ENCODE data around the gene IL4I1. TPM values are rescaled to one million over a fixed set of nuclear protein-coding genes. Genes with fewer than 3 reads are reported as not detected.

IL4I1 gene
- total and polyA plus RNA-seq, 2 of the 8 experiments (the other 6 are each of a cell fraction or from before 2014, with no cell fraction given) = 0.41 to 0.76 TPM

GRCh38 chr19:49892716-49893115, 4.0 kb downstream of the IL4I1 start:
- H2BK5ac ChIP-seq (ENCODE audit: low read depth, low read length) = no peak overlapping the region
- 63% methylated on average over 1 of the region's 1 CpG; no CpG with 5 or more reads in 1 of the 2 experiments for WGBS, 2 experiments (ENCODE audit: extremely low coverage in 1 of 2, insufficient coverage in 1 of 2, insufficient read length in 1 of 2, insufficient replicate concordance in 2 of 2, low coverage in 1 of 2, low lambda C conversion rate in 2 of 2, missing lambda C conversion rate in 1 of 2)
- no peak overlapping the region for H3K14ac ChIP-seq (ENCODE audit: insufficient read length)
- H2AFZ ChIP-seq (ENCODE audit: low read length) = no peak overlapping the region
- no peak for FAIRE-seq
- no peak overlapping the region for H3K4me3 ChIP-seq (ENCODE audit: extremely low read depth in 1 of 4, insufficient read depth in 2 of 4, low read depth in 3 of 4, low read length in 4 of 4)
- H3K23me2 ChIP-seq (ENCODE audit: low read depth, low read length) = peaks cover 2% of the 10 kb centered on the region; the same call in 1 of the 2 replicates
- H3K36me3 ChIP-seq (ENCODE audit: control insufficient read depth in 2 of 4, insufficient read depth in 4 of 4, low read length in 3 of 4) = peaks cover 0 to 10% (median 0%) of the 10 kb centered on the region in 4 experiments; a peak in 2 of 8 replicates
- no peak overlapping the region for H2BK120ac ChIP-seq (replicated peaks; ENCODE audit: low read depth, low read length)
- DNase-seq (ENCODE audit: low read depth in 1 of 2, low spot score in 2 of 2) = no peak
- no peak overlapping the region for H2AK5ac ChIP-seq (ENCODE audit: low read depth, low read length)
- H3K56ac ChIP-seq (replicated peaks; ENCODE audit: insufficient read length, low read depth, low read length) = no peak overlapping the region
- peaks cover 0 to 10% of the 10 kb centered on the region in 2 experiments; a peak in 3 of 4 replicates for H3K9me3 ChIP-seq (ENCODE audit: insufficient read depth in 2 of 2, low read depth in 1 of 2, low read length in 1 of 2)
- H3K18ac ChIP-seq (ENCODE audit: extremely low read depth, low read length) = no peak overlapping the region
- H3K79me1 ChIP-seq (ENCODE audit: low read depth, low read length) = no peaks in the 10 kb centered on the region
- no peak overlapping the region for H4K91ac ChIP-seq (replicated peaks; ENCODE audit: insufficient read length, low read length)
- CTCF ChIA-PET (ENCODE audit: partially characterized antibody) = interaction anchor here (1.1 to 1.9 kb wide), 2 partner anchors 21 to 30 kb away, joined by 3 to 7 read pairs; no protein-coding TSS in a partner anchor
- no peaks in the 10 kb centered on the region for H3K79me2 ChIP-seq (ENCODE audit: control insufficient read depth in 1 of 2, insufficient read depth in 2 of 2, low read length in 2 of 2)
- H2BK12ac ChIP-seq (ENCODE audit: low read depth, low read length) = peak overlapping the region; percentile 80; the same call in 1 of the 2 replicates
- H4K8ac ChIP-seq (ENCODE audit: extremely low read depth, insufficient read depth, low read length) = no peak overlapping the region
- no peak overlapping the region for H2BK20ac ChIP-seq (ENCODE audit: low read length)
- POLR2A ChIA-PET (ENCODE audit: partially characterized antibody) = interaction anchor here (1.0 to 9.5 kb wide), 8 partner anchors 12 to 36 kb away, joined by 3 to 82 read pairs (median 4); partner anchors contain the start of genes AKT1S1, ATF5, NUP62 and TBC1D17
- no peak overlapping the region for H3K27ac ChIP-seq (ENCODE audit: low read depth, low read length)
- peaks cover 0 to 15% (median 8%) of the 10 kb centered on the region in 4 experiments; a peak in 5 of 7 replicates for H3K4me1 ChIP-seq (replicated peaks in 1 of 4; ENCODE audit: control insufficient read depth in 3 of 4, insufficient read depth in 4 of 4, low read length in 3 of 4)
- H3K23ac ChIP-seq (ENCODE audit: insufficient read length) = no peak overlapping the region
- no peak overlapping the region for H4K5ac ChIP-seq (ENCODE audit: insufficient read length, low read depth, low read length)
- H3K4me2 ChIP-seq (ENCODE audit: insufficient read depth in 1 of 2, low read depth in 2 of 2, low read length in 2 of 2) = no peak overlapping the region
- H3K4ac ChIP-seq (replicated peaks; ENCODE audit: insufficient read length, low read depth, low read length) = no peak overlapping the region
- H2BK15ac ChIP-seq (ENCODE audit: low read length) = 0 out of 2 replicates have a peak overlapping the region, but pooled peaks have one; percentile 81
- peaks cover 1% of the 10 kb centered on the region in 2 experiments for H4K20me1 ChIP-seq (replicated peaks in 1 of 2; ENCODE audit: control insufficient read depth in 1 of 2, insufficient read depth in 2 of 2, low read length in 2 of 2)
- H3K9ac ChIP-seq (replicated peaks in 1 of 4; ENCODE audit: extremely low read depth in 1 of 4, low read depth in 3 of 4, low read length in 3 of 4) = no peak overlapping the region
- peaks cover 0 to 11% (median 6%) of the 10 kb centered on the region in 4 experiments; a peak in 4 of 7 replicates for H3K27me3 ChIP-seq (replicated peaks in 1 of 4; ENCODE audit: control insufficient read depth in 3 of 4, extremely low read depth in 1 of 4, insufficient read depth in 3 of 4, low read length in 3 of 4)
- no peak for TF ChIP-seq RBBP5 (IDR thresholded peaks at IDR 0.05; ENCODE audit: borderline replicate concordance, low read depth, low read length)
- no peak for TF ChIP-seq CHD2 (IDR thresholded peaks at IDR 0.05; ENCODE audit: low read length)
- no peak for TF ChIP-seq TCF12 (IDR thresholded peaks at IDR 0.05; ENCODE audit: low read depth, low read length)

All from H1 (cell line).